KMS-11 (cell line): ENCODE measurements around the gene AUTS2.

ENCODE experiments used
- H2AFZ ChIP-seq: fragments of 200-600 bp; sonication (generic); 2 replicates; pipeline ENCODE4 v1.6.1; 2016; ENCODE audit warnings: antibody characterized with exemption, mixed run types, low read depth
- H3K27ac ChIP-seq: fragments of 200-600 bp; sonication (generic); 2 replicates; pipeline ENCODE4 v1.6.1; 2016; ENCODE audit warnings: mild to moderate bottlenecking, mixed run types
- H3K27me3 ChIP-seq: fragments of 200-600 bp; sonication (generic); 2 replicates; pipeline ENCODE4 v1.6.1; 2017; ENCODE audit warnings: mild to moderate bottlenecking, low read depth, mixed run types, moderate library complexity; ENCODE audit not compliant: insufficient read depth
- H3K36me3 ChIP-seq: fragments of 200-600 bp; sonication (generic); 2 replicates; pipeline ENCODE4 v1.6.1; 2017; ENCODE audit warnings: mild to moderate bottlenecking, mixed run types; ENCODE audit not compliant: insufficient read depth
- H3K4me1 ChIP-seq: fragments of 200-600 bp; sonication (generic); 2 replicates; pipeline ENCODE4 v1.6.1; 2016; ENCODE audit warnings: mild to moderate bottlenecking, low read depth, mixed run types; ENCODE audit not compliant: poor library complexity, severe bottlenecking
- H3K4me2 ChIP-seq: fragments of 200-600 bp; sonication (generic); 2 replicates; pipeline ENCODE4 v1.7.0; 2016; ENCODE audit warnings: mild to moderate bottlenecking, mixed run types
- H3K4me3 ChIP-seq: fragments of 200-600 bp; sonication (generic); IDR thresholded peaks from 2 replicates; pipeline ENCODE4 v1.6.1; 2017; ENCODE audit warnings: low read depth, low read length, mixed read lengths; ENCODE audit not compliant: insufficient read depth
- H3K79me2 ChIP-seq: fragments of 200-600 bp; sonication (generic); 2 replicates; pipeline ENCODE4 v1.6.1; 2016; ENCODE audit warnings: low read depth, mixed run types; ENCODE audit not compliant: insufficient read depth
- H3K9ac ChIP-seq: fragments of 200-600 bp; sonication (generic); 2 replicates; pipeline ENCODE4 v1.6.1; 2016; ENCODE audit warnings: mild to moderate bottlenecking, mixed run types
- H4K20me1 ChIP-seq: fragments of 200-600 bp; sonication (generic); 2 replicates; pipeline ENCODE4 v1.6.1; 2016; ENCODE audit warnings: mild to moderate bottlenecking, mixed run types; ENCODE audit not compliant: insufficient read depth
- TF ChIP-seq, protein P1 (sequence below): fragments of 200-600 bp; sonication (generic); conservative IDR thresholded peaks from 2 replicates; pipeline ENCODE4 v1.6.1; 2017; ENCODE audit warnings: low read depth, mild to moderate bottlenecking, antibody characterized with exemption, low read length, moderate library complexity, mixed read lengths

Gene AUTS2

DNA sequence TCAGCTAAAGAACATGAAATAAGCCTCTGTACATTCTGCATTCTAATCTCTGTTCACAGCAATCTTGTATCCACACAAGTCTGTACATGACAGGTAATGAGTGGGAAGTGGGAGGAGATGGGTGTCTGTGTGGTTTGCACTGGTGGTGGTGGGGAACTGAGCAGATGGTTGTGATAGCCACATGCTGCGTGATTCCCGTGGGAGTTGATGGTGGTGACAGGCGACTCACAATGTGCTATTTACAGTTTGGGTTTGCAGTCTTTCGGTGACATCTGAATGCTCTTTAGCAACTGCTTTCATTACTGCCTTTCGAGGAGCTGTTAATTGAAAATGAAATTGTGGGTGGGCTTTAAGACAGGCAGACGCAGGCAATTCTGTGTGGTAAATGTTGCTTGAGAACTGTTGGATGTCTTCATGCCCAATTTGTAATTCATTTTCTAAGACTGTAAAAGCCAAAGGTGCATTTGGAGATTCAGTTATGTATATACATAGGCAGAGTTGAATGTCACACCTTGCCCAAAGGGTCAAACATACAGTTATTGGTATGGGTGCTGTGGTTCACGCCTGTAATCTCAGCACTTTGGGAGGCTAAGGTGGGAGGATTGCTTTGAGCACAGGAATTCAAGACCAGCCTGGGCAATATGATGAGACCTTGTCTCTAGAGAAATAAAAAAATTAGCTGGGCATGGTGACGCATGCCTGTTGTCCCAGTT, 308.2 kb downstream of the AUTS2 start:
- no peak overlapping the region for H3K9ac ChIP-seq

GRCh38 chr7:69907720-69908119, 309.4 kb downstream of the AUTS2 start:
- Histone ChIP-seq H3K4me3 (no peak overlapping the region), H3K27me3 (no peaks in the 10 kb centered on the region), H2AFZ (no peak overlapping the region), H3K4me2 (no peak overlapping the region), H4K20me1 (no peaks in the 10 kb centered on the region), H3K36me3 (no peaks in the 10 kb centered on the region), H3K4me1 (no peaks in the 10 kb centered on the region), H3K27ac (no peak overlapping the region), H3K9ac (no peak overlapping the region), H3K79me2 (no peaks in the 10 kb centered on the region)
- TF ChIP-seq, protein P1, sequence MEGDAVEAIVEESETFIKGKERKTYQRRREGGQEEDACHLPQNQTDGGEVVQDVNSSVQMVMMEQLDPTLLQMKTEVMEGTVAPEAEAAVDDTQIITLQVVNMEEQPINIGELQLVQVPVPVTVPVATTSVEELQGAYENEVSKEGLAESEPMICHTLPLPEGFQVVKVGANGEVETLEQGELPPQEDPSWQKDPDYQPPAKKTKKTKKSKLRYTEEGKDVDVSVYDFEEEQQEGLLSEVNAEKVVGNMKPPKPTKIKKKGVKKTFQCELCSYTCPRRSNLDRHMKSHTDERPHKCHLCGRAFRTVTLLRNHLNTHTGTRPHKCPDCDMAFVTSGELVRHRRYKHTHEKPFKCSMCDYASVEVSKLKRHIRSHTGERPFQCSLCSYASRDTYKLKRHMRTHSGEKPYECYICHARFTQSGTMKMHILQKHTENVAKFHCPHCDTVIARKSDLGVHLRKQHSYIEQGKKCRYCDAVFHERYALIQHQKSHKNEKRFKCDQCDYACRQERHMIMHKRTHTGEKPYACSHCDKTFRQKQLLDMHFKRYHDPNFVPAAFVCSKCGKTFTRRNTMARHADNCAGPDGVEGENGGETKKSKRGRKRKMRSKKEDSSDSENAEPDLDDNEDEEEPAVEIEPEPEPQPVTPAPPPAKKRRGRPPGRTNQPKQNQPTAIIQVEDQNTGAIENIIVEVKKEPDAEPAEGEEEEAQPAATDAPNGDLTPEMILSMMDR, result no peak

More for the DNA sequence above, 308.2 kb downstream of the AUTS2 start:
- H3K36me3 ChIP-seq, result no peaks in the 10 kb centered on the region
- no peak overlapping the region for H2AFZ ChIP-seq
- no peaks in the 10 kb centered on the region for H3K4me1 ChIP-seq
- H3K27ac ChIP-seq, result no peak overlapping the region
- no peak overlapping the region for H3K4me3 ChIP-seq
- no peak overlapping the region for H3K4me2 ChIP-seq
- H3K27me3 ChIP-seq, result no peaks in the 10 kb centered on the region
- no peaks in the 10 kb centered on the region for H4K20me1 ChIP-seq
- no peaks in the 10 kb centered on the region for H3K79me2 ChIP-seq
- TF ChIP-seq, protein P1, result no peak

- Histone ChIP-seq H4K20me1 (no peaks in the 10 kb centered on the region), H3K4me1 (no peaks in the 10 kb centered on the region), H3K27ac (no peak overlapping the region), H3K27me3 (no peaks in the 10 kb centered on the region), H3K4me2 (no peak overlapping the region), H2AFZ (no peak overlapping the region), H3K4me3 (no peak overlapping the region), H3K36me3 (no peaks in the 10 kb centered on the region), H3K79me2 (no peaks in the 10 kb centered on the region), H3K9ac (no peak overlapping the region)
- TF ChIP-seq, protein P1, result no peak
Observed at GRCh38 chr7:69908454-69908853, 310.2 kb downstream of the AUTS2 start.

DNA sequence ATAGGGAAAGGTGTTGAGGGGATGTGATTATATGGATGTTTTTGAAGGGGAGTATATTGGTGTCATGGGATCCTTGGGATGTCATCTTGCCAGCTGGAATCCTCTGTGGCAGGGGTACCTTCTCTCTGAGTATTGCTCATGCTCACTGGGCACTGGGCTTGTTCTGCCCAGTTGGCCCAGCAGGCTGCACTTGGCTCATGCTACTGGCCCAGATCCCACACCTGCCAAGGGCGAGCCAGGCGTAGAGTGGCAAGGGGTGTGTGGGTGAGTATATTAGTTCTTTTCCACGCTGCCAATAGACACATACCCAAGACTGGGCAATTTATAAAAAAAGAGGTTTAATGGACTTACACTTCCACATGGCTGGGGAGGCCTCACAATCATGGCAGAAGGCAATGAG, 311.9 kb downstream of the AUTS2 start:
- Histone ChIP-seq H3K4me2 (no peak overlapping the region), H2AFZ (no peak overlapping the region), H4K20me1 (no peaks in the 10 kb centered on the region), H3K27ac (no peak overlapping the region), H3K27me3 (no peaks in the 10 kb centered on the region), H3K36me3 (no peaks in the 10 kb centered on the region), H3K79me2 (no peaks in the 10 kb centered on the region), H3K4me1 (no peaks in the 10 kb centered on the region), H3K4me3 (no peak overlapping the region), H3K9ac (no peak overlapping the region)
- TF ChIP-seq, protein P1, result no peak
